Upper lobe of left lung (tissue), 4 donors: Measurements from ENCODE around the gene CSK.

ENCODE experiments used
- EP300 ChIP-seq, 4 donors: sonication (generic); formaldehyde crosslinking; IDR thresholded peaks; one replicate each; pipeline ENCODE4 v1.5.1; 2017; ENCODE audit warnings: antibody characterized with exemption in 4 of 4, control low read depth in 2 of 4
- TF ChIP-seq, protein P1 (sequence below), 6 experiments: fragments of 450-650 bp in 4 of 6; fragments of 200-600 bp in 2 of 6; sonication (generic) in 2 of 6; IDR thresholded peaks; one replicate each; pipeline ENCODE4 v1.5.1; 2016 to 2019; ENCODE audit warnings: antibody characterized with exemption in 6 of 6

DNA sequence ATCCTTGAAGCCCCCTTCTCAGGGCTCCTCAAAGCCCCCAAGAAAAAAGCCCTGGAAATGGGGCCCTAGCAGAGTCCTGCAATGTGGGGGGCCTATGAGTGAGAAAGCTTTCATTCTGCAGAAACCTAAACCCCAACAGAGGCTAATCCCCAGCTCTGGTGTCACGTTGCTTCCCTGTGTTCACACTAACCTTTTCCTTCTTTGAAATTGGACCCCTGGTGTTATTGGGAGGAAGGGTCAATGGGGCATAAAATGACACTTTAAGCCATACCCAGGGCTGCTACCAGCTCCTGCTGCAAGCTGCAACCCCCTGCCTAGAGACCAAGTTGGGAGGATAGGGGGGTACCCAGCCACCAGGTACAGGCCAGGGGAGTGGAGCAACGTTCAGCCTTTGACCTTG lies 31.1 kb upstream of the CSK start:
- TF ChIP-seq, protein P1, sequence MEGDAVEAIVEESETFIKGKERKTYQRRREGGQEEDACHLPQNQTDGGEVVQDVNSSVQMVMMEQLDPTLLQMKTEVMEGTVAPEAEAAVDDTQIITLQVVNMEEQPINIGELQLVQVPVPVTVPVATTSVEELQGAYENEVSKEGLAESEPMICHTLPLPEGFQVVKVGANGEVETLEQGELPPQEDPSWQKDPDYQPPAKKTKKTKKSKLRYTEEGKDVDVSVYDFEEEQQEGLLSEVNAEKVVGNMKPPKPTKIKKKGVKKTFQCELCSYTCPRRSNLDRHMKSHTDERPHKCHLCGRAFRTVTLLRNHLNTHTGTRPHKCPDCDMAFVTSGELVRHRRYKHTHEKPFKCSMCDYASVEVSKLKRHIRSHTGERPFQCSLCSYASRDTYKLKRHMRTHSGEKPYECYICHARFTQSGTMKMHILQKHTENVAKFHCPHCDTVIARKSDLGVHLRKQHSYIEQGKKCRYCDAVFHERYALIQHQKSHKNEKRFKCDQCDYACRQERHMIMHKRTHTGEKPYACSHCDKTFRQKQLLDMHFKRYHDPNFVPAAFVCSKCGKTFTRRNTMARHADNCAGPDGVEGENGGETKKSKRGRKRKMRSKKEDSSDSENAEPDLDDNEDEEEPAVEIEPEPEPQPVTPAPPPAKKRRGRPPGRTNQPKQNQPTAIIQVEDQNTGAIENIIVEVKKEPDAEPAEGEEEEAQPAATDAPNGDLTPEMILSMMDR (IDR thresholded peaks at IDR 0.05): no peak
- TF ChIP-seq EP300 (IDR thresholded peaks at IDR 0.05): no peak
